Diencephalon (tissue), 1 donor: Measurements from ENCODE around the gene GUCY2F. TPM values are rescaled to one million over a fixed set of nuclear protein-coding genes. Genes with fewer than 3 reads are reported as not detected.

Experiments
- total RNA-seq: library from RNA; depleted of rRNA; stranded (reverse); fragments of >200 nt; gene quantifications from one replicate; pipeline ENCODE4 v1.2.3, GENCODE V29; 2014

The GUCY2F gene
- total RNA-seq: 0.23 TPM

GRCh38 chrX:109481986-109482385 is at the start of gene GUCY2F:
TSS of gene GUCY2F (minus strand) at chrX:109482086. CDS start at chrX:109475936, 6,150 bp downstream.

Other genes with a start within 250 kb of the GUCY2F start
- gene NXT2, start 54.8 kb upstream of the GUCY2F start, total RNA-seq: 25.4 TPM
- gene KCNE5, start 143.1 kb upstream of the GUCY2F start, total RNA-seq: 7.8 TPM